ENCODE measurements around the gene ZFC3H1. TPM values are rescaled to one million over a fixed set of nuclear protein-coding genes. Genes with fewer than 3 reads are reported as not detected.

The ZFC3H1 gene
- total and polyA plus RNA-seq, 2 of the 13 experiments (the other 11 are each of a cell fraction or from before 2014, with no cell fraction given) = 17.1 to 38.3 TPM

DNA sequence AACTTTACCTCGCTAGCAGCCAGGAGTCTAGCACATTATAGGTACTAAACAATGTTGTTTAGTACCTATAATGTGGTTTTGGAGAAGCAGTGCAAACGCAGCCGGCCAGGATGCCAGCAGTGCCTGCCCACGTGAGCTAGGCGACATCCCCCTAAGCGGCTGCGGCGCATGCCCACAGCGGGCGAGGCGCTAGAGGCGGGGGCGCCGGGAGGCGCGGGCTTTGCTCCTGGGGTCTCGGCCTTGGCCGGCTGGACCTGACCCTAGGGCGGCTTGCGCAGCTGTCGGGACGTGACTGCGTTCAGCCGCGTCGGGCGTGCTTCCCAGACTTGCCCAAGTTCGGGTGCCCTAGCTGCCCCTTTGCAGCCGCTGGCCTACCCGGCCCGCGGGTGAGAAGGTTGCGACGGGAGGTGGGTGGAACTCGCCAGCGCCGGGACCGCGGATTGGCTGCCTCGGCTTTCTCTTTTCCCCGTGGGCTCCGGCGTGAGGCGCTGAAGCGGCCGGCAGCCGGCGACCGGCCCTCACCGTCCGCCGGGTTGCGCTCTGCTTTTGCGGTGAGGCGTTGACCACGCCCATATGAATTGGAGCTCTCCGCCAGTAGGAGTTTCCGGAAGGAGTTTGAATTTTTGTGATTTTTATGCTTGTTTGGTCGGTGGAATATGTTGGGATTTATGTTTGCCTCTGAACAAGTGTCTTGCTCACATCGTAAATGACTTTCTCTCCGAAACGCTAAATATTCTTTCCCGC is 22.4 kb upstream of the ZFC3H1 start, which contains the start of gene TMEM19 (continued):
- no peak for TF ChIP-seq CEBPZ (IDR thresholded peaks at IDR 0.05; ENCODE audit: low read length)
- TF ChIP-seq RELA (CRISPR knock-in tag; IDR thresholded peaks at IDR 0.05) = no peak
- peak; percentile 95 for TF ChIP-seq PHF21A (CRISPR knock-in tag; IDR thresholded peaks at IDR 0.05)
- TF ChIP-seq SNAPC4 (CRISPR knock-in tag; IDR thresholded peaks at IDR 0.05) = 0 out of 2 replicates have a peak, but pooled peaks have one; percentile 78
- no peak for TF ChIP-seq ZNF3 (CRISPR knock-in tag; IDR thresholded peaks at IDR 0.05)
- TF ChIP-seq ZNF761 (CRISPR knock-in tag; conservative IDR thresholded peaks at IDR 0.05) = peak; percentile 95
- no peak for TF ChIP-seq JARID2 (CRISPR knock-in tag; IDR thresholded peaks at IDR 0.05; ENCODE audit: insufficient replicate concordance)
- TF ChIP-seq GABPA (IDR thresholded peaks at IDR 0.05; ENCODE audit: low read depth, low read length) = no peak
- peak; percentile 38; the same call in 1 of the 2 replicates for TF ChIP-seq GABPA (CRISPR knock-in tag; IDR thresholded peaks at IDR 0.05; ENCODE audit: low read depth)
- no peak for TF ChIP-seq TBP (CRISPR knock-in tag; IDR thresholded peaks at IDR 0.05)
- TF ChIP-seq, protein P1, sequence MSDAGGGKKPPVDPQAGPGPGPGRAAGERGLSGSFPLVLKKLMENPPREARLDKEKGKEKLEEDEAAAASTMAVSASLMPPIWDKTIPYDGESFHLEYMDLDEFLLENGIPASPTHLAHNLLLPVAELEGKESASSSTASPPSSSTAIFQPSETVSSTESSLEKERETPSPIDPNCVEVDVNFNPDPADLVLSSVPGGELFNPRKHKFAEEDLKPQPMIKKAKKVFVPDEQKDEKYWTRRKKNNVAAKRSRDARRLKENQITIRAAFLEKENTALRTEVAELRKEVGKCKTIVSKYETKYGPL (CRISPR knock-in tag; IDR thresholded peaks at IDR 0.05) = no peak; the same call in 1 of the 2 replicates
- TF ChIP-seq TMF1 (CRISPR knock-in tag; IDR thresholded peaks at IDR 0.05; ENCODE audit: low read depth) = no peak
- TF ChIP-seq, protein P2, sequence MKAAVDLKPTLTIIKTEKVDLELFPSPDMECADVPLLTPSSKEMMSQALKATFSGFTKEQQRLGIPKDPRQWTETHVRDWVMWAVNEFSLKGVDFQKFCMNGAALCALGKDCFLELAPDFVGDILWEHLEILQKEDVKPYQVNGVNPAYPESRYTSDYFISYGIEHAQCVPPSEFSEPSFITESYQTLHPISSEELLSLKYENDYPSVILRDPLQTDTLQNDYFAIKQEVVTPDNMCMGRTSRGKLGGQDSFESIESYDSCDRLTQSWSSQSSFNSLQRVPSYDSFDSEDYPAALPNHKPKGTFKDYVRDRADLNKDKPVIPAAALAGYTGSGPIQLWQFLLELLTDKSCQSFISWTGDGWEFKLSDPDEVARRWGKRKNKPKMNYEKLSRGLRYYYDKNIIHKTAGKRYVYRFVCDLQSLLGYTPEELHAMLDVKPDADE (CRISPR knock-in tag; IDR thresholded peaks at IDR 0.05) = peak; percentile 75; the same call in 1 of the 2 replicates
- TF ChIP-seq PATZ1 (CRISPR knock-in tag; IDR thresholded peaks at IDR 0.05) = peak; percentile 67
- TF ChIP-seq ZBTB43 (CRISPR knock-in tag; conservative IDR thresholded peaks at IDR 0.05) = no peak

All from HepG2 (cell line).